Measurements from ENCODE around the gene POU2F1.
A peak's percentile ranks its signal among the peaks of the same experiment; 100 is the strongest.

The POU2F1 gene
- total RNA-seq = 40.1 to 41.8 reads per million in 2 donors

- DNase-seq = peak; percentile 98
Measured at GRCh38 chr1:167220537-167221125, at the start of gene POU2F1. TSS of gene POU2F1 (plus strand) at chr1:167220886. CDS start at chr1:167220898, 12 bp downstream.

DNA sequence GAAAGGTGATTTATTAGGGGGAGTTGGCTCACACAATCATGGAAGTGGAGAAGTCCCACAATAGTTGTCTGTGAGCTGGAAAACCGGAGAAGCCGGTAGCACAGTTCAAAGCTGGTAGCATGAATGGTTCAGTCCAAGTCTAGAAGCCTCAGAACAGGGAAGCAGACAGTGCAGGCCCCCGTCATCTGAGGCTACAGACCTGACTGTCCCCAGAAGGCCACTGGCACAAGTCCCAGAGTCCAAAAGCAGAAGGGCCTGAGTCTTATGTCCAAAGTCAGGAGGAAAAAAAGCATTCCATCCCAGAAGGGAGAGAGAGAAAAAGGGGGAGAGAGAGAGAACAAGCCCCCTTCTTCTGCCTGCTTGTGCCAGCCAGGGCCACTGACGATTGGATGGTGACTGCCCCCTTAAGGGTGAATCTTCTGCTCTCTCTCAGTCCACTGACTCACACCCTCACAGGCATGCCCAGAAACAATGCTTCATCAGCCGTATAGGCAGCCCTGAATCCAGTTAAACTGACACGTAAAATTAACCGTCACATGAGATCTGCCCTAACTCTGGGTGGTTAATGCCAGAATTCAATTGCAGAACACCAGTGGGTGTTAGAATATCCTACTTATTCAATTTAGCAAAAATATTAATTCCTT is 49.3 kb upstream of the POU2F1 start:
- DNase-seq = no peak

DNA sequence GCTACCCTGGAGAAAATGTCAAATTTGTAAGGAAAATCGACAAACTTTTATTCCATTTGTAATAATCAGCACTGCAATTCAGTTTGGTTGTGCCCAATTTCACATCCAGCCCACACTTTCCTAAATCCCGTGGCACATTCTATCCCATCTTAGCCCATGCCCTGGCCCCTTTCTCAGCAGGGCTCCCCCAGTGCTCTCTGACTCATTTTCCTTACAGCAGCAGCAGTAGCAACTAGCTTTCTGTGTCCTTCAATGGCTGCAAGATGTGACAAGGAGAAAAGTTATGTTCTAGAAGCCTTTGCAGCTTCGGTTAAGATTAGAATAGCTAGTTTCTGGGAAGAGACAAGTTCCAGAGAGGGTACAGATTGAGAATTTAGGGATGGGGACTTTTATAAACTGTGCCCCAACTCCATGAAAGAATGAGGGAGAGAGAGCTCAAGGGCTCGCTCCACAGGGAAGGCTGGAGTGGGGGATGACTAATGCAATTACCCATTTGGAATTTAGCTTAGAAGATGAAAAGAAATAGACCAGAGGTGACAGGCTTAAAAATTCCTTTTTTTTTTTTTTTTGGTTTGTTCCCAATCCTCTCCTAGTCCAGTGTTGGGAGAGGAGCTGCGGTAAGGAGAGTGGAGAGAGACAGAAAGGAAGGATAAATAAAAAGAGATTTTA is 47.0 kb upstream of the POU2F1 start:
- DNase-seq = no peak

GRCh38 chr1:167175901-167176300 is 44.8 kb upstream of the POU2F1 start:
- no peak for DNase-seq

DNA sequence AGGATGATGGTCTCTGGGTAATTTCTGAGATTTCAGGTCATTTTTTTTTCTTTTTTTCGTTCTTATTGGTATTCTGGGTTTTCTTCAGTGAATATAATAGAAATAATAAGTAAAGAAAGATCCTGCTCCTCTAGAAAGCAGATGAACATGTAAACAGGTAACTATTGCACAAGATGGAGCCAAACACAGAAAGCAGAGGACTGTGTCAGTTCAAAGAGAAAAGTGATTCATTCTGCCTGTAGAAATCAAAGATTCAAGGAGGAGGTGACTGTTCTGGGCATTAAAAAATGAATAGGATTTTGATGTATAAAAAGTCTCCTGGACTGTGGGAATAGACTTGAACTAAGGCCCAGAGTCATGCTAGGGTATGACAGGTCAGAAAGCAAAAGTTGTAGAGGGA is 41.9 kb upstream of the POU2F1 start:
- DNase-seq = no peak

GRCh38 chr1:167182571-167183320 is 37.9 kb upstream of the POU2F1 start:
- DNase-seq = no peak

- no peak for DNase-seq
Measured at GRCh38 chr1:167184081-167184480, 36.6 kb upstream of the POU2F1 start.

- DNase-seq = no peak
Measured at GRCh38 chr1:167185062-167185461, 35.6 kb upstream of the POU2F1 start.

GRCh38 chr1:167185974-167186657 is 34.6 kb upstream of the POU2F1 start:
- DNase-seq = no peak

DNA sequence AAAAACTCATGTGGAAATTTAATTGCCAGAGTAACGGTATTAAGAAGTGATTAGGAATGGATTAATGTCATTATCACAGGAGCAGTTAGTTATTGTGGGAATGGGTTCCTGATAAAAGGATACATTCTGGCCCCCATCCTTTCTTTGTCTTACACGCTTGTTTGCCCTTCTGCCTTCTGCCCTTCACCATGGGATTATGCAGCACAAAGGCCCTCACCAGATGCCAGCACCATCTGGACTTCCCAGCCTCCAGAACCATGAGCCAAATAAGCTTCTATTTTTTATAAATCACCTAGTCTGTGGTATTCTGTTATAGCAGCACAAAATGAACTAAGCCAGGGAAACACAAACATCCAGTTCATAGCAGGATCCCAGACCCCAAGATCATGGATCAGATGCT is 33.9 kb upstream of the POU2F1 start:
- no peak for DNase-seq

GRCh38 chr1:167190747-167191237 is 29.9 kb upstream of the POU2F1 start:
- no peak for DNase-seq

- DNase-seq = no peak
Measured at GRCh38 chr1:167191958-167192357, 28.7 kb upstream of the POU2F1 start.

- DNase-seq = no peak
Measured at GRCh38 chr1:167194182-167194581, 26.5 kb upstream of the POU2F1 start.

- DNase-seq = no peak
Measured at GRCh38 chr1:167196166-167196565, 24.5 kb upstream of the POU2F1 start.

DNA sequence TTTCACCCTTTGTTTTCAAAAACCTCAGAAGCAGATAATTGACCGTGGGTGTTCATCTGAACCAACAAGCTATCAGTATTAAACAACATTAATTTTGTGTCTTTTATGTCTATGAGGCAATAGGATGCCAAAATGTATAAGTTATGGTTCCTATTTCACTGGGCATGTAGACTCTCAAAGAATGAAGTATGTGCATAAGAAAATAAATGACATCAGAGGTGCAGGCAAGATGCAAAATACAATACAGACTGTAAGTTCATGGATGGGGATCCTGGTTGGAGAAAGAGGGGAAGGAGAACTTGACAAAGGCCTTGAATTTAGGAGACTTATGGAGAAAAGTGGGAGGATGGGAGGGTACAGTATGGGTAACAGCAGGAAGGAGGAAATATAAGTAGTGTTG is 23.4 kb upstream of the POU2F1 start:
- no peak for DNase-seq

- DNase-seq = no peak
Measured at GRCh38 chr1:167197692-167198091, 23.0 kb upstream of the POU2F1 start.

GRCh38 chr1:167198518-167199133 is 22.1 kb upstream of the POU2F1 start:
- no peak for DNase-seq

GRCh38 chr1:167199656-167200055 is 21.0 kb upstream of the POU2F1 start:
- no peak for DNase-seq

DNA sequence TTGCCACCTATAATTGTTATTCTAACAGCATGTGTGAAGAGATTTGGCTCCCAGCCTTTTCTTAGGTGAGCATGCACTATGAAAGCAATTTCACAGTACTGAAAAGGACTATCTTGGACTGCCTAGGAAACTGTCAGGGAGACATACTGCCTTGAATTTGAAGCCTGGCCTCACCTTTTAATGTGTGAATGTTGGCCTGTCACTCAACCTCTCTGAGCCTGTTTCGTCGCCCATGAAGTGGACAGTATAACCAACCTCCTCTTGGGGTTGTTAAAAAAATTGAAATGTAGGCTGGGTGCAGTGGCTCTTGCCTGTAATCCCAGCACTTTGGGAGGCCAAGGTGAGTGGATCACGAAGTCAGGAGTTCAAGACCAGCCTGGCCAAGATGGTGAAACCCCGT is 20.4 kb upstream of the POU2F1 start:
- DNase-seq = no peak

DNA sequence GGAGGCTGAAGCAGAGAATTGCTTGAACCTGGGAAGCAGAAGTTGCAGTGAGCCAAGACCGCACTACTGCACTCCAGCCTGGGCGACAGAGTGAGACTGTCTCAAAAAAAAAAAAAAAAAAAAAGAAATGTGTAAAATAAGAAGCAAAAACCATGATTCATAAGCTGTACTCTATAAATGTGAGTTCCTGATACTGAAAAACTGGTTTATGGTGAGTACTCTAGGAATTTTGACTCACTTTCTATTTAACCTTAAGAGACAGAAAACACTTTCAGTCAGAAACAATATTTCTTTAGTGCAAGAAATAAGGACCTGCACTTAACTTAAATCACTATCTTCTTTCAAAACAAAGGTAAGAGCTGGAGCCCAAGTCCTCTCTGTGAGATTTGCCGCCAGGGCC is 19.9 kb upstream of the POU2F1 start:
- no peak for DNase-seq

GRCh38 chr1:167202049-167202448 is 18.6 kb upstream of the POU2F1 start:
- no peak for DNase-seq
